Left lobe of liver (tissue), 2 donors: ENCODE data around the gene PSAP. TPM values are rescaled to one million over a fixed set of nuclear protein-coding genes. Genes with fewer than 3 reads are reported as not detected.
"Not testable (repeated sequence)": the region's sequence is repeated elsewhere in the genome, so short reads cannot be mapped to it uniquely, and the experiment has no call there.

ENCODE experiments used
- ATAC-seq: fragments of 200-7000 bp; cut with Tn5 transposase; one replicate; pipeline ENCODE4 v1.9.1; 2020; ENCODE audit warnings: mild to moderate bottlenecking, moderate library complexity
- DNase-seq: peaks from one replicate; pipeline ENCODE4 v3.0.0-alpha.2; 2020; ENCODE audit warnings: low spot score
- total RNA-seq: library from RNA; stranded (reverse); gene quantifications from one replicate; pipeline ENCODE4 v1.2.1, GENCODE V29; 2021
- donor health status: DM: no; HTN: no; CAD: no; lungs with moderate emphysema.
- donor health status: DM: no; HTN: yes; CAD: no.

PSAP gene
- total RNA-seq: 525 TPM

GRCh38 chr10:71850743-71851464, at the start of gene PSAP:
Gene PSAP (minus strand): TSS chr10:71851251. CDS start chr10:71851221, 30 bp downstream.
- peak; percentile 94 for ATAC-seq

GRCh38 chr10:71900441-71901180, 49.6 kb upstream of the PSAP start:
- DNase-seq: no peak
- ATAC-seq: no peak

More at GRCh38 chr10:71850743-71851464, at the start of gene PSAP:
- DNase-seq: peak; percentile 99

- ATAC-seq (no peak), DNase-seq (no peak)
Measured at GRCh38 chr10:71899665-71900412, 48.8 kb upstream of the PSAP start.

GRCh38 chr10:71898346-71898745, 47.3 kb upstream of the PSAP start:
- not testable (repeated sequence) for DNase-seq, ATAC-seq

DNA sequence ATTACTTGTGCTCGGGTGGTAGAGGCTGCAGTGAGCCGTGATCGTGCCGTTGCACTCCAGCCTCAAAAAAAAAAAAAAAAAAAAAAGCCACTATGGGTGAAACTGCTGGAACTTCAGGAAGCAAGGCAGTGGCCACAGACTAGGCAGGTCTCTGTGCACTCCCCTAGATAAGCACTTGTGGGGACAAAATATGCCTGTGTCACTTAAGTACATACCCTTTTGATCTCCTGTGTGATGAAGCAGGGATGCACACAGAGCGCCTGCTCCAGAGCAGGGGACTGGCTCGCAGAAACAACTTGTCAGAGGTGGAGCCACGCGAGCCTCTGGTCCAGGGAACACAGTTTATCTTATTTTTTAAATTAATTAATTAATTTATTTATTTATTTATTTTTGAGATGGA, 42.9 kb upstream of the PSAP start:
- DNase-seq: no peak
- ATAC-seq: no peak

- ATAC-seq (peak; percentile 8), DNase-seq (no peak)
Measured at GRCh38 chr10:71893258-71893815, 42.3 kb upstream of the PSAP start.

GRCh38 chr10:71891437-71891836, 40.4 kb upstream of the PSAP start:
- ATAC-seq: no peak
- no peak for DNase-seq

DNA sequence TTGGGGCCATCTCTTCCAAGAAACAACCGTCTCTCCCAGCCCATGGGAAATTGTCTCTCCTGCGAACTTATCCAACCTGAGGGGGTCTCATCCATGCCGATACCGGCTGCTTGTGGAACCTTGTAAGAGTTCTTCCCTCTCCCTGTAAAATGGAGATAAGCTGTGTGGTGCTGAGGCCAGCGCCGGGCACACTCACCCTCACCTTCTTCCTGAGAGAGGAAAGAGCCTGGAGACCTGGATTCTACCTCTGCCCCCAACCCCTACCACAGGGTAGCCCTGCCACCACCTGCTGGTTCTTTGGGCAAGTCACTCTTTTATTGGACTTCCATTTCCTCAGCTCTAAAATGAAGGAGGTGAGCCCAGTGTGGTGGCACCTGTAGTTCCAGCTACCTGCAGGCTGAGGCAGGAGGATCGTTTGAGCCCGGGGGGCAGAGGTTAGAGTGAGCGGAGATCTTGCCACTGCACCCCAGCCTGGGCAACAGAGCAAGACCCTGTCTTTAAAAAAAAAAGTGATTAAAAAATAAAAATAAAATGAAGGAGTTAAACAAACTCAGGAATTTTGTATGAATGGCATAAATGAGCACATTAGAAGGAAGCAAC, 38.4 kb upstream of the PSAP start:
- DNase-seq (no peak), ATAC-seq (no peak)

- peak; percentile 80 for ATAC-seq
- DNase-seq: peak; percentile 60
Measured at GRCh38 chr10:71888623-71889387, 37.8 kb upstream of the PSAP start.

- no peak for ATAC-seq
- DNase-seq: no peak
Measured at GRCh38 chr10:71888248-71888622, 37.2 kb upstream of the PSAP start.

DNA sequence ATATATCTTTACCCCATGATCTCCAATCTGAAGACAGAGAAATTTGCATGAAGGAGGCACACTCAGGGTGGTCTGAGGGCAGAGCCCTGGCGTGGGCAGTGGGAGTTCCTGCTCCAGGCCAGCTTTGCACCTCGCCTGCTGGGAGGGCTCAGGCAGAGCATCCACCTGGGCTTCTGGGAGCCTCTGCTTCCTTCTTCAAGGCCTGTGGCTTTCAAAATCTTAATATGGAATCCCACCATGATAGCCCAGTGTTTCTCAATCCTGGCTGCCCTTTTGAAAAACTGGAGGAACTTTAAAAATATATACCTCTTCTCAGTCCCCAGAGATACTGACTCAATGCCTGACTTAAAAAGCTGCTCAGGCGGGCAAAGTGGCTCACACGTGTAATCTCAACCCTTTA, 36.7 kb upstream of the PSAP start:
- no peak for ATAC-seq
- DNase-seq: no peak

DNA sequence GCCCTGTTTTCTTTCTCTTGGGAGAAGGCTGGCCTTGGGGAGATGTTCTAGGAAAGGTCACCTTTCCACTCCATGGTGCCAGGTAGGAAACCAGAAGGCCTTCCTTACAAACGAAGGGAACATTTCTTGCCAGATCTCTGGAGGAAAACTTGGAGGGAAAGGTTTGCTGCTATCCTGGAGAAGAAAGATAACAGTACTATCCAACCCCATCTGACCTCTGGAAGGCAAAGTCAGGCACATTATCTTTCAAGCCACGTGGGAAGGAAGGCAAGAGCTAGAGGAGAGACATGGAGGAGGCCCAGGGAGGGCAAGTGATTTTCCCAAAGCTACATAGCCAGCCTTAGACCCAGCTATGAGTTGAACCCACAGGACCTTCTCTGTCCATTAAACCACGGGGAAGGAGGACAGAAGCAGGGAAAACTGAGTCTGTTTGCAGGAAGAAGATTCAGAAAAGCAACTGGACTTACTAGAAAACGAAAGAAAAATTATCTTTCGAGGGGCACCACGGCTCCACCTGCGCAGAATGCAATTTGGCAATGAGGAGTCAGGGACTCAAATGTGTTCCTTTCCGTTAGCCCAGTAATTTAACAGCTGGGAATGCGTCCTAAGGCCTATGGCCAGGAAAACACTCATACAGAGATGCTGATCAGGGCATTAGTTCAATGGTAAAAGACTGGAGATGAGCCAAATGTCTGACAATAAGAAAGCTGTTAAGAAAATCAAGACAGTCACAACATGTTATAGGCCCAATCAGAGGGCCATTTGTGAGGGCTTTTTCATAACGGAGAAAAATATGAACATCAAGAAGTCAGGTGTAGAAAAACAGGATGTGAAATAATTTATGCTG, 32.0 kb upstream of the PSAP start:
- DNase-seq (no peak), ATAC-seq (no peak)

DNA sequence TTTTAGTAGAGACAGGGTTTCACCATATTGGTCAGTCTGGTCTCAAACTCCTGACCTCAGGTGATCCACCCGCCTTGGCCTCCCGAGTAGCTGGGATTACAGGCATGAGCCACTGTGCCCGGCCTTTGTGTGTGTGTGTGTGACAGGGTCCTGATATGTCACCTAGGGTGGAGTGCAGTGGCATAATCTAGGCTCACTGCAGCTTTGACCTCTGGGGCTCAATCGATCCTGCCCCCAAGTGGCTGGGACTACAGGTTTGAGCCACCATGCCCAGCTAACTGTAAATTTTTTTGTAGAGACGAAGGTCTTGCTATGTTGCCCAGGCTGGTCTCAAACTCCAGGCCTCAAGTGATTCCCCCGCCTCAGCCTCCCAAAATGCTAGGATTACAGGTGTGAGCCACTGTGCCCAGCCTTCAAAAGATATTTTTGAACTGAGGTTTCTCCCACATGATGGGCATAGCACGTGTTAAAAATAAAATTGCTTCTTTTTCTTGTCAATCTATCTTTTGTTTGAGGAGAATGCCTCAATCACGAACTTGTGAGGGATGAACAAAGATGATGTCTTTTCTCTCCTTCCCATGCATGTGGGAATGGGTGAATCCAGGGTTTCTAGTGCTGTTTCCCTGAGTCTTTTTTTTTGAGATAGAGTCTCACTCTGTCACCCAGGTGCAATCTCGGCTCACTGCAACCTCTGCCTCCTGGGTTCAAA, 30.8 kb upstream of the PSAP start:
- ATAC-seq: no peak
- DNase-seq: no peak

GRCh38 chr10:71881307-71881624, 30.2 kb upstream of the PSAP start:
- DNase-seq, ATAC-seq: not testable (repeated sequence)

GRCh38 chr10:71880425-71881306, 29.6 kb upstream of the PSAP start:
- ATAC-seq: peak; percentile 53
- no peak for DNase-seq

DNA sequence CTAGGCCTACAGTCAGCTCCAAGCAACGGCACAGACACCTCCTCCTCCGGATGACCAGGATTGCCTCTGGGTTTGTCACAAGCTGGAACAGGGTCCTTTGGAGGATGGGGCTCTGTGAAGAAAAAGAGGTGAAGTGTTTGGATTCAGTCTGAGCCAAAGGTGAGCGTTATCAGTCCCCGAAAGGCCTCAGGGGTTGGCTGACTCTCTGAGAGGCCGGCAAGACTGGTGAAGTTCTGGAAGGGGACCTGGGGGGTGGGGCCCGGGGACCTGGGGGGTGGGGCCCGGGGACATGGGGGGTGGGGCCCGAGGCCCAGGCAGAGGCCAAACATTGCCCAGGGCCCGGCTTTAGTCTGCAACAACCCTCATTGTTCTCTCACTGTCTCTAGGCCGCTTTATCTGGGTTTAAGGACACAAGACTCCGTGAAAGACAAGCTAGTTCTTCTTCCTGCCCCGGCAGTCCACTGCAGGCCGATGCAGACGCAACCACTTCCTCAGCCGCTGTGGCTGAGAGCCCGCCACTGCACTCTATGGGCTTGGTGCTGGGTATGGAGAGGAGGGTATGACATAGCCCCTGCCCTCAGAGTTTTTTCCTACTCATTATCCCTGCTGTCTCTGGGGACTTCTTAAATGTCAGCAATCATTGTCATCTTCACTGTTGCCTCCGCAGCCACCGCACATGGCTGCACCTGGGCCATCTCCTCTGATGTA, 27.4 kb upstream of the PSAP start:
- ATAC-seq (peak; percentile 45), DNase-seq (no peak)

DNA sequence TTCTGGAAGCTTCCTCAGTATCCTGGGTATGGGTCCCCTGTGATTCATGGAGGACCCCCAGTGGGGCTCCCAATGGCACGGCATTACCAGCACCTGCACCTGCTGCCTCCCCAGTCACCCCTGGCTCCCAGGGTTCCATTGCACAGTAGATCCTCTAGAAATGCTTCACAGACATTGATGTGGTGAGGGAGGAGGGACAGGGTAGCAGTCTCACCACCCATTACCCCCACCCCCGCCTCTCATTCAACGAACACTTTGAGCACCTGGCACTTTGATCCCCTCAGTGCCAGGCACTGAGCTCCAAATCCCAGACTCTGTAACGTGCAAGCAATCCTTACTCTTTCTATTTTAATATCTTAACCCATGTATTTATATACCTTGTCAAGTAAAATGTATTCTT, 26.8 kb upstream of the PSAP start:
- ATAC-seq (no peak), DNase-seq (no peak)
